ENCODE measurements around the gene RPL36.

GRCh38 chr19:5719961-5720790, 30.1 kb downstream of the RPL36 start, which contains the start of the genes CATSPERD and LONP1:
- TF ChIP-seq CTCF (IDR thresholded peaks at IDR 0.05) (peak; percentile 76 to 99 (median 93)), POLR2A (IDR thresholded peaks at IDR 0.05) (peak in 1 of 2 donors; percentile 46)

Data from heart left ventricle (tissue), 13 donors.